Activated T-cell treated with anti-CD3 and anti-CD28 coated beads, Interleukin-2, amount 50 U/mL, for 4 hours (primary cell): Measurements from ENCODE around the gene DAZAP1. TPM values are rescaled to one million over a fixed set of nuclear protein-coding genes. Genes with fewer than 3 reads are reported as not detected.

ENCODE experiments used
- ATAC-seq, 2 donors: fragments of 200-7000 bp; cut with Tn5 transposase; one replicate each; pipeline ENCODE4 v1.10.0; 2021
- DNase-seq: peaks from one replicate; pipeline ENCODE4 v3.0.0-alpha.2; 2020
- H3K27me3 Mint-ChIP-seq: one replicate; pipeline ENCODE4 v1.8.0; 2021; ENCODE audit warnings: low read depth, mixed read lengths
- H3K36me3 Mint-ChIP-seq: one replicate; pipeline ENCODE4 v1.8.0; 2022; ENCODE audit warnings: mixed read lengths; ENCODE audit not compliant: insufficient read depth
- H3K4me1 Mint-ChIP-seq: one replicate; pipeline ENCODE4 v1.8.0; 2021; ENCODE audit warnings: low read depth, mixed read lengths
- H3K4me3 Mint-ChIP-seq: one replicate; pipeline ENCODE4 v1.8.0; 2021; ENCODE audit warnings: mild to moderate bottlenecking, moderate library complexity, mixed read lengths
- H3K9me3 Mint-ChIP-seq: one replicate; pipeline ENCODE4 v1.8.0; 2021; ENCODE audit warnings: mixed read lengths
- total RNA-seq, 3 donors: library from RNA; stranded (reverse); gene quantifications; one replicate each; pipeline ENCODE4 v1.2.1, GENCODE V29; 2021

Gene DAZAP1
- total RNA-seq: 100 to 1,000 TPM; 296 to 322 (median 303) TPM

- peak; percentile 36 for DNase-seq
- peak; percentile 39 to 40 for ATAC-seq
- Mint-ChIP-seq H3K9me3 (no peaks in the 10 kb centered on the region), H3K36me3 (peaks cover 10% of the 10 kb centered on the region), H3K27me3 (peaks cover 4% of the 10 kb centered on the region), H3K4me1 (peaks cover 48% of the 10 kb centered on the region), H3K4me3 (peak within 1 kb of the TSS; percentile 96)
Observed at GRCh38 chr19:1407528-1408299, at the start of gene DAZAP1. DAZAP1 (plus strand) TSS chr19:1407586; CDS start chr19:1407774, 188 bp downstream.

- Mint-ChIP-seq H3K4me1 (peaks cover 30% of the 10 kb centered on the region), H3K9me3 (no peaks in the 10 kb centered on the region), H3K36me3 (peaks cover 17% of the 10 kb centered on the region), H3K4me3 (no peak overlapping the region), H3K27me3 (no peaks in the 10 kb centered on the region)
- ATAC-seq: no peak
- DNase-seq: no peak
Observed at GRCh38 chr19:1360126-1360817, 47.1 kb upstream of the DAZAP1 start.

GRCh38 chr19:1360818-1361461 is 46.4 kb upstream of the DAZAP1 start:
- ATAC-seq (no peak), DNase-seq (no peak)
- Mint-ChIP-seq H3K27me3 (no peaks in the 10 kb centered on the region), H3K4me1 (peaks cover 24% of the 10 kb centered on the region), H3K4me3 (no peak overlapping the region), H3K9me3 (no peaks in the 10 kb centered on the region), H3K36me3 (peaks cover 17% of the 10 kb centered on the region)

- H3K27me3 Mint-ChIP-seq: no peaks in the 10 kb centered on the region
- no peak for DNase-seq
- ATAC-seq: no peak
- H3K9me3 Mint-ChIP-seq: no peaks in the 10 kb centered on the region
- no peak overlapping the region for H3K4me3 Mint-ChIP-seq
- H3K4me1 Mint-ChIP-seq: peaks cover 20% of the 10 kb centered on the region
- H3K36me3 Mint-ChIP-seq: peaks cover 17% of the 10 kb centered on the region
Observed at GRCh38 chr19:1361601-1362386, 45.6 kb upstream of the DAZAP1 start.

- Mint-ChIP-seq H3K4me3 (no peak overlapping the region), H3K36me3 (peaks cover 19% of the 10 kb centered on the region), H3K4me1 (peaks cover 20% of the 10 kb centered on the region), H3K27me3 (no peaks in the 10 kb centered on the region), H3K9me3 (no peaks in the 10 kb centered on the region)
- DNase-seq (no peak), ATAC-seq (no peak)
Observed at GRCh38 chr19:1362387-1363257, 44.8 kb upstream of the DAZAP1 start.

GRCh38 chr19:1363599-1363998 is 43.8 kb upstream of the DAZAP1 start:
- Mint-ChIP-seq H3K9me3 (no peaks in the 10 kb centered on the region), H3K27me3 (no peaks in the 10 kb centered on the region), H3K36me3 (peaks cover 14% of the 10 kb centered on the region), H3K4me1 (peaks cover 20% of the 10 kb centered on the region), H3K4me3 (peak overlapping the region; percentile 29)
- ATAC-seq (peak in 1 of 2 donors; percentile 34), DNase-seq (no peak)

GRCh38 chr19:1364070-1364704 is 43.2 kb upstream of the DAZAP1 start:
- peaks cover 20% of the 10 kb centered on the region for H3K4me1 Mint-ChIP-seq
- H3K36me3 Mint-ChIP-seq: peaks cover 12% of the 10 kb centered on the region
- no peaks in the 10 kb centered on the region for H3K9me3 Mint-ChIP-seq
- H3K27me3 Mint-ChIP-seq: no peaks in the 10 kb centered on the region
- DNase-seq (no peak), ATAC-seq (peak; percentile 88 to 94)
- peak overlapping the region; percentile 45 for H3K4me3 Mint-ChIP-seq

- no peaks in the 10 kb centered on the region for H3K27me3 Mint-ChIP-seq
- no peak overlapping the region for H3K4me3 Mint-ChIP-seq
- H3K36me3 Mint-ChIP-seq: peaks cover 10% of the 10 kb centered on the region
- DNase-seq (no peak), ATAC-seq (no peak)
- no peaks in the 10 kb centered on the region for H3K9me3 Mint-ChIP-seq
- peaks cover 20% of the 10 kb centered on the region for H3K4me1 Mint-ChIP-seq
Observed at GRCh38 chr19:1365319-1366269, 41.8 kb upstream of the DAZAP1 start.

GRCh38 chr19:1366296-1366695 is 41.1 kb upstream of the DAZAP1 start:
- H3K4me1 Mint-ChIP-seq: peaks cover 20% of the 10 kb centered on the region
- H3K4me3 Mint-ChIP-seq: no peak overlapping the region
- H3K36me3 Mint-ChIP-seq: peaks cover 10% of the 10 kb centered on the region
- H3K27me3 Mint-ChIP-seq: no peaks in the 10 kb centered on the region
- ATAC-seq (no peak), DNase-seq (no peak)
- no peaks in the 10 kb centered on the region for H3K9me3 Mint-ChIP-seq

- ATAC-seq: no peak
- DNase-seq: no peak
- Mint-ChIP-seq H3K4me3 (no peak overlapping the region), H3K4me1 (peaks cover 20% of the 10 kb centered on the region), H3K27me3 (no peaks in the 10 kb centered on the region), H3K36me3 (peaks cover 7% of the 10 kb centered on the region), H3K9me3 (no peaks in the 10 kb centered on the region)
Observed at GRCh38 chr19:1366899-1367870, 40.2 kb upstream of the DAZAP1 start.

- no peaks in the 10 kb centered on the region for H3K27me3 Mint-ChIP-seq
- H3K9me3 Mint-ChIP-seq: no peaks in the 10 kb centered on the region
- ATAC-seq (no peak), DNase-seq (no peak)
- H3K36me3 Mint-ChIP-seq: peaks cover 10% of the 10 kb centered on the region
- peaks cover 3% of the 10 kb centered on the region for H3K4me1 Mint-ChIP-seq
- no peak overlapping the region for H3K4me3 Mint-ChIP-seq
Observed at GRCh38 chr19:1369214-1369805, 38.1 kb upstream of the DAZAP1 start.
